ENCODE measurements around the gene CST8.
"Not testable (repeated sequence)": the region's sequence is repeated elsewhere in the genome, so short reads cannot be mapped to it uniquely, and the experiment has no call there.

The CST8 gene

GRCh38 chr20:23454816-23455215, 36.1 kb upstream of the CST8 start:
- TF ChIP-seq CTCF (IDR thresholded peaks at IDR 0.05; ENCODE audit: control extremely low read depth, extremely low read depth, low read depth, missing control alignments), result no peak
- ChIA-PET POLR2A (no interaction called here), CTCF (no interaction called here)
- DNase-seq (ENCODE audit: extremely low spot score), result no peak

GRCh38 chr20:23455639-23456038, 35.3 kb upstream of the CST8 start:
- CTCF ChIA-PET, result no interaction called here
- TF ChIP-seq CTCF (IDR thresholded peaks at IDR 0.05; ENCODE audit: control extremely low read depth, extremely low read depth, low read depth, missing control alignments), result no peak
- POLR2A ChIA-PET, result no interaction called here

GRCh38 chr20:23456409-23456808, 34.5 kb upstream of the CST8 start:
- TF ChIP-seq CTCF (IDR thresholded peaks at IDR 0.05; ENCODE audit: control extremely low read depth, extremely low read depth, low read depth, missing control alignments), result no peak
- ChIA-PET CTCF (no interaction called here), POLR2A (no interaction called here)
- no peak for DNase-seq (ENCODE audit: extremely low spot score)

More at GRCh38 chr20:23455639-23456038, 35.3 kb upstream of the CST8 start:
- DNase-seq (ENCODE audit: extremely low spot score), result no peak

GRCh38 chr20:23456873-23457272, 34.0 kb upstream of the CST8 start:
- POLR2A ChIA-PET, result no interaction called here
- no peak for DNase-seq (ENCODE audit: extremely low spot score)
- no peak for TF ChIP-seq CTCF (IDR thresholded peaks at IDR 0.05; ENCODE audit: control extremely low read depth, extremely low read depth, low read depth, missing control alignments)
- CTCF ChIA-PET, result no interaction called here

GRCh38 chr20:23459461-23460150, 31.3 kb upstream of the CST8 start:
- DNase-seq (ENCODE audit: extremely low spot score), result no peak
- ChIA-PET CTCF (interaction anchor here (0.9 to 2.2 kb wide), 4 partner anchors 9 to 147 kb away, joined by 3 to 10 read pairs (median 6); no protein-coding TSS in a partner anchor), POLR2A (no interaction called here)
- TF ChIP-seq CTCF (IDR thresholded peaks at IDR 0.05; ENCODE audit: control extremely low read depth, extremely low read depth, low read depth, missing control alignments), result no peak

- DNase-seq (ENCODE audit: extremely low spot score), result no peak
- ChIA-PET CTCF (no interaction called here), POLR2A (no interaction called here)
- no peak for TF ChIP-seq CTCF (IDR thresholded peaks at IDR 0.05; ENCODE audit: control extremely low read depth, extremely low read depth, low read depth, missing control alignments)
These were observed 29.7 kb upstream of the CST8 start for GRCh38 chr20:23461180-23461579.

GRCh38 chr20:23466961-23467360, 24.0 kb upstream of the CST8 start:
- DNase-seq (ENCODE audit: extremely low spot score); CTCF ChIA-PET; POLR2A ChIA-PET: not testable (repeated sequence)

GRCh38 chr20:23472306-23472705, 18.6 kb upstream of the CST8 start:
- DNase-seq (ENCODE audit: extremely low spot score); CTCF ChIA-PET; POLR2A ChIA-PET: not testable (repeated sequence)

GRCh38 chr20:23473293-23473692, 17.6 kb upstream of the CST8 start:
- POLR2A ChIA-PET; CTCF ChIA-PET; DNase-seq (ENCODE audit: extremely low spot score): not testable (repeated sequence)
